ENCODE measurements around the gene CAPS. TPM values are rescaled to one million over a fixed set of nuclear protein-coding genes. Genes with fewer than 3 reads are reported as not detected.
A peak's percentile ranks its signal among the peaks of the same experiment; 100 is the strongest.

The CAPS gene
- total RNA-seq, 1 experiment from 2014 or later = 2.3 TPM

DNA sequence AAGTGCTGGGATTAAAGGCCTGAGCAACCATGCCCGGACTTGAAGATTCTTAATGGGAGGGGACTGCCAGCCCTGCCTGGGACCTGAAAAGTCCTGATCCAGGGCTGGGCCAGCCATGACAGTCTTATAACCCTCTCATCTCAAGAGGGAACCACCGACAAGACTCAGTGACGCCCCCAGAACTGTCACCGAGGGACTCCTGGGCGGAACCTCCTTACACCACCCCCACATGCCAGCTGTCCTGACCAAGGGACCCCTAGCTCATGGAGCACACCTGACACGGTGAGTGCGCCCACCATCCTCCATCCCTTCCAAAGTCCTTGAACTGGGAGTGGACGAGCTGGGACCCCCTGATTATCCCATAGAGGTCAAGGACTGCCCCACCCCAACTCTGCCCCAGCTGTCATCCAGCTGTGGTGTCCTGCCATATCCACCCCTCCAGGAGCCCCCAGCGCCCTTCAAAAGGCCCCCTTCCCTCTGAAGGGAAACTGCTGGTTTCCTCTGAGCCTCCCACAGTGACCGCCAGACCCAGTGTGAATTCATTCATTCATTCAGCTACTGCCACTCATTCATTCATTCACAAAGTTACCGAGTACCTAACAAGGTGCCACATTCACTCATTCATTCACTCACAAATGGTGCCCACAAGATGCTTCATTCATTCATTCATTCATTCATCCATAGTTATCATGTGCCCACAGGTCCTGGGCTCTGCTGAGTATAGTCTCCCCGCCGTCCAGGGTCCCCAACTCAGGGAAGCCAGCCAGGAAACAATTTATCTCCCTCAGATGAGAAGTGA, 14.1 kb upstream of the CAPS start:
- no peak for DNase-seq
- no peak overlapping the region for H3K9ac ChIP-seq (ENCODE audit: extremely low read depth, insufficient read length, low read length)
- H4K20me1 ChIP-seq (ENCODE audit: control insufficient read depth, insufficient read depth, insufficient read length) = no peaks in the 10 kb centered on the region
- no CpG with 5 or more reads among the region's 13 CpGs for WGBS (ENCODE audit: extremely low coverage, insufficient read length, low lambda C conversion rate)
- no peak overlapping the region for H4K5ac ChIP-seq (ENCODE audit: insufficient read length, low read depth, low read length)
- H4K8ac ChIP-seq (replicated peaks; ENCODE audit: insufficient read length, low read depth, low read length) = no peak overlapping the region
- no peaks in the 10 kb centered on the region for H3K4me1 ChIP-seq (ENCODE audit: insufficient read depth, low read length)
- peaks cover 3% of the 10 kb centered on the region for H3K79me1 ChIP-seq (ENCODE audit: insufficient read depth, low read depth, low read length, poor library complexity, severe bottlenecking)
- H2BK20ac ChIP-seq (ENCODE audit: low read depth, low read length, poor library complexity, severe bottlenecking) = no peak overlapping the region
- peaks cover 3% of the 10 kb centered on the region for H3K23me2 ChIP-seq (ENCODE audit: insufficient read length, low read depth, low read length, poor library complexity, severe bottlenecking)
- H2AFZ ChIP-seq (ENCODE audit: low read length) = no peak overlapping the region
- no peak overlapping the region for H3K4ac ChIP-seq (ENCODE audit: low read depth, low read length)
- Mint-ChIP-seq H3K4me1 (peaks cover 2 to 5% of the 10 kb centered on the region in 2 experiments; a peak in 3 of 4 replicates), H3K36me3 (ENCODE audit: insufficient read depth in 1 of 3, low read depth in 3 of 3) (peaks cover 15 to 28% (median 18%) of the 10 kb centered on the region in 3 experiments), H3K4me3 (peak overlapping the region in 1 of 2 experiments; percentile 24; a peak in 1 of 5 replicates), H3K27me3 (ENCODE audit: low read depth) (no peaks in the 10 kb centered on the region), H3K27ac (no peak overlapping the region), H3K9me3 (no peaks in the 10 kb centered on the region)
- no peak overlapping the region for H3T11ph ChIP-seq (ENCODE audit: low read length)
- H2BK120ac ChIP-seq (ENCODE audit: low read depth, low read length, poor library complexity, severe bottlenecking) = no peak overlapping the region
- no peak overlapping the region for H3K14ac ChIP-seq (ENCODE audit: insufficient read depth, low read length)
- no peak overlapping the region for H4K91ac ChIP-seq (ENCODE audit: insufficient read length, low read depth, low read length)
- no peaks in the 10 kb centered on the region for H3K9me3 ChIP-seq (ENCODE audit: control insufficient read depth, low read depth, low read length)
- TF ChIP-seq, protein P1, sequence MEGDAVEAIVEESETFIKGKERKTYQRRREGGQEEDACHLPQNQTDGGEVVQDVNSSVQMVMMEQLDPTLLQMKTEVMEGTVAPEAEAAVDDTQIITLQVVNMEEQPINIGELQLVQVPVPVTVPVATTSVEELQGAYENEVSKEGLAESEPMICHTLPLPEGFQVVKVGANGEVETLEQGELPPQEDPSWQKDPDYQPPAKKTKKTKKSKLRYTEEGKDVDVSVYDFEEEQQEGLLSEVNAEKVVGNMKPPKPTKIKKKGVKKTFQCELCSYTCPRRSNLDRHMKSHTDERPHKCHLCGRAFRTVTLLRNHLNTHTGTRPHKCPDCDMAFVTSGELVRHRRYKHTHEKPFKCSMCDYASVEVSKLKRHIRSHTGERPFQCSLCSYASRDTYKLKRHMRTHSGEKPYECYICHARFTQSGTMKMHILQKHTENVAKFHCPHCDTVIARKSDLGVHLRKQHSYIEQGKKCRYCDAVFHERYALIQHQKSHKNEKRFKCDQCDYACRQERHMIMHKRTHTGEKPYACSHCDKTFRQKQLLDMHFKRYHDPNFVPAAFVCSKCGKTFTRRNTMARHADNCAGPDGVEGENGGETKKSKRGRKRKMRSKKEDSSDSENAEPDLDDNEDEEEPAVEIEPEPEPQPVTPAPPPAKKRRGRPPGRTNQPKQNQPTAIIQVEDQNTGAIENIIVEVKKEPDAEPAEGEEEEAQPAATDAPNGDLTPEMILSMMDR (conservative IDR thresholded peaks at IDR 0.05) = no peak
- no peak overlapping the region for H3K18ac ChIP-seq (ENCODE audit: insufficient read length, low read depth, low read length)
- H3K56ac ChIP-seq (ENCODE audit: insufficient read length, low read depth, low read length) = no peak overlapping the region
- no peak overlapping the region for H2BK5ac ChIP-seq (ENCODE audit: insufficient read length, low read length)
- H2BK12ac ChIP-seq (ENCODE audit: insufficient read length, low read depth, low read length) = no peak overlapping the region
- no peaks in the 10 kb centered on the region for H3K27me3 ChIP-seq (ENCODE audit: insufficient read depth, low read length)
- no peak overlapping the region for H2AK5ac ChIP-seq (ENCODE audit: insufficient read length, low read length)
- no peak overlapping the region for H3K4me2 ChIP-seq (ENCODE audit: insufficient read depth, insufficient read length, low read length)
- H3K27ac ChIP-seq (ENCODE audit: insufficient read length, low read depth, low read length) = no peak overlapping the region
- no peak overlapping the region for H2BK15ac ChIP-seq (ENCODE audit: low read depth, low read length)
- H3K79me2 ChIP-seq (ENCODE audit: insufficient read depth, low read length) = peaks cover 18% of the 10 kb centered on the region; the same call in 1 of the 2 replicates
- H3K23ac ChIP-seq (ENCODE audit: insufficient read length, low read depth, low read length) = no peak overlapping the region
